SH-SY5Y (cell line): ENCODE measurements around the gene RNU6-1.

Source experiments
- GATA2 ChIP-seq: IDR thresholded peaks from 2 replicates; pipeline ENCODE4 v1.6.1; 2011; ENCODE audit warnings: mild to moderate bottlenecking, low read depth, low read length
- GATA3 ChIP-seq: IDR thresholded peaks from 2 replicates; pipeline ENCODE4 v1.6.1; 2011; ENCODE audit warnings: low read depth, mild to moderate bottlenecking, low read length, moderate library complexity

GRCh38 chr15:67820992-67821783 is 18.7 kb downstream of the RNU6-1 start:
- TF ChIP-seq GATA3 (no peak), GATA2 (no peak)
